HepG2 (cell line): Measurements from ENCODE around the gene MEG3.

Source experiments
- NFRKB ChIP-seq: fragments of 450-650 bp; IDR thresholded peaks from 2 replicates; pipeline ENCODE4 v1.6.1; 2017
- RARG ChIP-seq: sonication (generic); formaldehyde crosslinking; IDR thresholded peaks from 2 replicates; pipeline ENCODE4 v1.4.0; 2020; ENCODE audit warnings: low read depth, mild to moderate bottlenecking, missing genetic modification reagents
- TP53 ChIP-seq: sonication (generic); formaldehyde crosslinking; conservative IDR thresholded peaks from 2 replicates; pipeline ENCODE4 v1.4.0; 2020; ENCODE audit warnings: missing genetic modification reagents
- TF ChIP-seq, protein P1 (sequence below): sonication (generic); formaldehyde crosslinking; IDR thresholded peaks from 2 replicates; pipeline ENCODE4 v1.5.0; 2020; ENCODE audit warnings: mild to moderate bottlenecking, missing genetic modification reagents, moderate library complexity

GRCh38 chr14:100813291-100813690 lies 12.6 kb upstream of the MEG3 start:
- TF ChIP-seq, protein P1, sequence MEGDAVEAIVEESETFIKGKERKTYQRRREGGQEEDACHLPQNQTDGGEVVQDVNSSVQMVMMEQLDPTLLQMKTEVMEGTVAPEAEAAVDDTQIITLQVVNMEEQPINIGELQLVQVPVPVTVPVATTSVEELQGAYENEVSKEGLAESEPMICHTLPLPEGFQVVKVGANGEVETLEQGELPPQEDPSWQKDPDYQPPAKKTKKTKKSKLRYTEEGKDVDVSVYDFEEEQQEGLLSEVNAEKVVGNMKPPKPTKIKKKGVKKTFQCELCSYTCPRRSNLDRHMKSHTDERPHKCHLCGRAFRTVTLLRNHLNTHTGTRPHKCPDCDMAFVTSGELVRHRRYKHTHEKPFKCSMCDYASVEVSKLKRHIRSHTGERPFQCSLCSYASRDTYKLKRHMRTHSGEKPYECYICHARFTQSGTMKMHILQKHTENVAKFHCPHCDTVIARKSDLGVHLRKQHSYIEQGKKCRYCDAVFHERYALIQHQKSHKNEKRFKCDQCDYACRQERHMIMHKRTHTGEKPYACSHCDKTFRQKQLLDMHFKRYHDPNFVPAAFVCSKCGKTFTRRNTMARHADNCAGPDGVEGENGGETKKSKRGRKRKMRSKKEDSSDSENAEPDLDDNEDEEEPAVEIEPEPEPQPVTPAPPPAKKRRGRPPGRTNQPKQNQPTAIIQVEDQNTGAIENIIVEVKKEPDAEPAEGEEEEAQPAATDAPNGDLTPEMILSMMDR (CRISPR knock-in tag), result no peak
- no peak for TF ChIP-seq NFRKB
- TF ChIP-seq TP53 (CRISPR knock-in tag), result no peak
- no peak for TF ChIP-seq RARG
